Liver (tissue), 3 donors: ENCODE results near the gene C3orf20.

Source experiments
- CTCF ChIP-seq: fragments of 150-350 bp; IDR thresholded peaks from 2 replicates; pipeline ENCODE4 v1.5.1; 2017; ENCODE audit warnings: improper control_type of control experiment, low read depth, low read length; ENCODE audit not compliant: missing input control
- EGR1 ChIP-seq, 2 donors: IDR thresholded peaks; 2 replicates each; pipeline ENCODE4 v1.6.1; 2016 to 2018; ENCODE audit warnings: antibody characterized with exemption in 2 of 2, low read depth in 2 of 2
- GABPA ChIP-seq, 2 donors: IDR thresholded peaks in 1 of 2; conservative IDR thresholded peaks in 1 of 2; 2 replicates each; pipeline ENCODE4 v1.6.1; 2016; ENCODE audit warnings: antibody characterized with exemption in 2 of 2, mild to moderate bottlenecking in 1 of 2, moderate library complexity in 1 of 2
- REST ChIP-seq: IDR thresholded peaks from 2 replicates; pipeline ENCODE4 v1.6.1; 2016; ENCODE audit warnings: antibody characterized with exemption, mild to moderate bottlenecking
- ZBTB33 ChIP-seq: IDR thresholded peaks from 2 replicates; pipeline ENCODE4 v1.6.1; 2016; ENCODE audit warnings: antibody characterized with exemption
- donor health status: healthy.
- donor health status: healthy.

- TF ChIP-seq GABPA (IDR thresholded peaks at IDR 0.05 in 1 of 2, conservative IDR thresholded peaks at IDR 0.05 in 1 of 2): no peak
- no peak for TF ChIP-seq ZBTB33
- TF ChIP-seq CTCF: no peak
- TF ChIP-seq EGR1 (IDR thresholded peaks at IDR 0.05; ENCODE audit: low read depth in 2 of 2): no peak
- no peak for TF ChIP-seq REST
Observed at GRCh38 chr3:14806641-14807263, 131.8 kb downstream of the C3orf20 start.
